Stimulated activated naive B cell treated with anti-CD40 and anti-IgM and Interleukin-4, amounts not matched to agents 10 μg/mL and 1 μg/mL and 100 μg/mL, for 72 hours (primary cell): Measurements from ENCODE around the gene ROBO1.
"Not testable (repeated sequence)": the region's sequence is repeated elsewhere in the genome, so short reads cannot be mapped to it uniquely, and the experiment has no call there.

Source experiments
- ATAC-seq, 2 donors: fragments of 150-1000 bp; cut with Tn5 transposase; replicated peaks; 2 replicates each; pipeline ENCODE4 v1.10.0; 2021; ENCODE audit warnings: moderate library complexity in 1 of 2
- DNase-seq: peaks from one replicate; pipeline ENCODE4 v3.0.0; 2021
- H3K27ac Mint-ChIP-seq: one replicate; pipeline ENCODE4 v1.8.0; 2022; ENCODE audit warnings: mild to moderate bottlenecking, mixed read lengths
- H3K27me3 Mint-ChIP-seq, 2 donors: one replicate each; pipeline ENCODE4 v1.8.0; 2022; ENCODE audit warnings: mixed read lengths in 2 of 2
- H3K36me3 Mint-ChIP-seq, 2 donors: one replicate each; pipeline ENCODE4 v1.8.0; 2022; ENCODE audit warnings: mixed read lengths in 2 of 2, mild to moderate bottlenecking in 1 of 2
- H3K4me1 Mint-ChIP-seq, 2 donors: one replicate each; pipeline ENCODE4 v1.8.0; 2022; ENCODE audit warnings: mixed read lengths in 2 of 2, mild to moderate bottlenecking in 1 of 2
- H3K4me3 Mint-ChIP-seq, 2 donors: one replicate each; pipeline ENCODE4 v1.8.0; 2022; ENCODE audit warnings: mild to moderate bottlenecking in 2 of 2, mixed read lengths in 2 of 2, moderate library complexity in 1 of 2
- H3K9me3 Mint-ChIP-seq, 2 donors: one replicate each; pipeline ENCODE4 v1.8.0; 2022; ENCODE audit warnings: mixed read lengths in 2 of 2, mild to moderate bottlenecking in 1 of 2

Gene ROBO1

GRCh38 chr3:78706906-78707523 lies 1060.8 kb downstream of the ROBO1 start:
- no peaks in the 10 kb centered on the region for H3K36me3 Mint-ChIP-seq
- no peaks in the 10 kb centered on the region for H3K9me3 Mint-ChIP-seq
- no peak overlapping the region for H3K4me3 Mint-ChIP-seq
- H3K27ac Mint-ChIP-seq = no peak overlapping the region
- no peaks in the 10 kb centered on the region for H3K27me3 Mint-ChIP-seq
- no peaks in the 10 kb centered on the region for H3K4me1 Mint-ChIP-seq
- no peak for DNase-seq
- ATAC-seq = no peak

- ATAC-seq (no peak), DNase-seq (no peak)
- Mint-ChIP-seq H3K4me3 (no peak overlapping the region), H3K27ac (no peak overlapping the region), H3K4me1 (no peaks in the 10 kb centered on the region), H3K36me3 (no peaks in the 10 kb centered on the region), H3K9me3 (no peaks in the 10 kb centered on the region), H3K27me3 (no peaks in the 10 kb centered on the region)
These were observed 1063.9 kb downstream of the ROBO1 start for GRCh38 chr3:78703944-78704343.

GRCh38 chr3:78701537-78701936 lies 1066.3 kb downstream of the ROBO1 start:
- no peaks in the 10 kb centered on the region for H3K4me1 Mint-ChIP-seq
- H3K36me3 Mint-ChIP-seq = no peaks in the 10 kb centered on the region
- no peaks in the 10 kb centered on the region for H3K9me3 Mint-ChIP-seq
- H3K4me3 Mint-ChIP-seq = no peak overlapping the region
- no peak overlapping the region for H3K27ac Mint-ChIP-seq
- DNase-seq (no peak), ATAC-seq (no peak)
- H3K27me3 Mint-ChIP-seq = no peaks in the 10 kb centered on the region

- no peak for DNase-seq
- Mint-ChIP-seq H3K4me1 (no peaks in the 10 kb centered on the region), H3K9me3 (no peaks in the 10 kb centered on the region), H3K27me3 (no peaks in the 10 kb centered on the region), H3K4me3 (no peak overlapping the region), H3K27ac (no peak overlapping the region), H3K36me3 (no peaks in the 10 kb centered on the region)
- no peak for ATAC-seq
These were observed 1069.4 kb downstream of the ROBO1 start for GRCh38 chr3:78698431-78698830.

GRCh38 chr3:78697426-78697825 lies 1070.4 kb downstream of the ROBO1 start:
- no peak overlapping the region for H3K4me3 Mint-ChIP-seq
- ATAC-seq = no peak
- H3K27me3 Mint-ChIP-seq = no peaks in the 10 kb centered on the region
- no peaks in the 10 kb centered on the region for H3K4me1 Mint-ChIP-seq
- no peak for DNase-seq
- no peaks in the 10 kb centered on the region for H3K36me3 Mint-ChIP-seq
- H3K27ac Mint-ChIP-seq = no peak overlapping the region
- no peaks in the 10 kb centered on the region for H3K9me3 Mint-ChIP-seq

- Mint-ChIP-seq H3K27me3 (no peaks in the 10 kb centered on the region), H3K27ac (no peak overlapping the region), H3K36me3 (no peaks in the 10 kb centered on the region), H3K9me3 (no peaks in the 10 kb centered on the region), H3K4me1 (no peaks in the 10 kb centered on the region), H3K4me3 (no peak overlapping the region)
- no peak for DNase-seq
- no peak for ATAC-seq
These were observed 1077.0 kb downstream of the ROBO1 start for GRCh38 chr3:78690766-78691165.

GRCh38 chr3:78689378-78689777 lies 1078.4 kb downstream of the ROBO1 start:
- no peaks in the 10 kb centered on the region for H3K9me3 Mint-ChIP-seq
- no peak overlapping the region for H3K27ac Mint-ChIP-seq
- H3K36me3 Mint-ChIP-seq = no peaks in the 10 kb centered on the region
- no peak for DNase-seq
- no peak overlapping the region for H3K4me3 Mint-ChIP-seq
- no peaks in the 10 kb centered on the region for H3K27me3 Mint-ChIP-seq
- H3K4me1 Mint-ChIP-seq = no peaks in the 10 kb centered on the region
- no peak for ATAC-seq

- H3K4me3 Mint-ChIP-seq = no peak overlapping the region
- no peak overlapping the region for H3K27ac Mint-ChIP-seq
- no peaks in the 10 kb centered on the region for H3K4me1 Mint-ChIP-seq
- DNase-seq (no peak), ATAC-seq (no peak)
- H3K27me3 Mint-ChIP-seq = no peaks in the 10 kb centered on the region
- H3K36me3 Mint-ChIP-seq = no peaks in the 10 kb centered on the region
- H3K9me3 Mint-ChIP-seq = no peaks in the 10 kb centered on the region
These were observed 1080.3 kb downstream of the ROBO1 start for GRCh38 chr3:78687520-78687919.

- Mint-ChIP-seq H3K9me3 (peaks cover 0 to 3% of the 10 kb centered on the region in 2 donors), H3K4me3 (no peak overlapping the region), H3K27ac (no peak overlapping the region), H3K36me3 (no peaks in the 10 kb centered on the region), H3K4me1 (no peaks in the 10 kb centered on the region), H3K27me3 (no peaks in the 10 kb centered on the region)
- ATAC-seq = no peak
- DNase-seq = no peak
These were observed 1084.5 kb downstream of the ROBO1 start for GRCh38 chr3:78683284-78683683.

- ATAC-seq, H3K4me3 Mint-ChIP-seq, H3K27me3 Mint-ChIP-seq, H3K27ac Mint-ChIP-seq, H3K36me3 Mint-ChIP-seq, H3K9me3 Mint-ChIP-seq, DNase-seq, H3K4me1 Mint-ChIP-seq: not testable (repeated sequence)
These were observed 1092.5 kb downstream of the ROBO1 start for GRCh38 chr3:78675119-78675805.

- Mint-ChIP-seq H3K27ac (no peak overlapping the region), H3K4me3 (no peak overlapping the region), H3K36me3 (no peaks in the 10 kb centered on the region), H3K9me3 (peaks cover 0 to 2% of the 10 kb centered on the region in 2 donors), H3K4me1 (no peaks in the 10 kb centered on the region), H3K27me3 (no peaks in the 10 kb centered on the region)
- ATAC-seq (no peak), DNase-seq (no peak)
These were observed 1097.1 kb downstream of the ROBO1 start for GRCh38 chr3:78670746-78671145.

- H3K27ac Mint-ChIP-seq = no peak overlapping the region
- no peaks in the 10 kb centered on the region for H3K36me3 Mint-ChIP-seq
- ATAC-seq (no peak), DNase-seq (no peak)
- no peaks in the 10 kb centered on the region for H3K27me3 Mint-ChIP-seq
- no peaks in the 10 kb centered on the region for H3K4me1 Mint-ChIP-seq
- H3K9me3 Mint-ChIP-seq = peaks cover 0 to under 1% of the 10 kb centered on the region in 2 donors
- no peak overlapping the region for H3K4me3 Mint-ChIP-seq
These were observed 1097.7 kb downstream of the ROBO1 start for GRCh38 chr3:78670094-78670493.

- no peak overlapping the region for H3K27ac Mint-ChIP-seq
- ATAC-seq = no peak
- H3K9me3 Mint-ChIP-seq = no peaks in the 10 kb centered on the region
These were observed 1099.5 kb downstream of the ROBO1 start for GRCh38 chr3:78668302-78668701.

GRCh38 chr3:78666470-78666800 lies 1101.4 kb downstream of the ROBO1 start:
- no peak overlapping the region for H3K4me3 Mint-ChIP-seq
- H3K27ac Mint-ChIP-seq = no peak overlapping the region
- no peak for ATAC-seq
- no peaks in the 10 kb centered on the region for H3K36me3 Mint-ChIP-seq
- no peaks in the 10 kb centered on the region for H3K4me1 Mint-ChIP-seq
- no peaks in the 10 kb centered on the region for H3K27me3 Mint-ChIP-seq
- H3K9me3 Mint-ChIP-seq = no peaks in the 10 kb centered on the region
- no peak for DNase-seq

More at GRCh38 chr3:78668302-78668701, 1099.5 kb downstream of the ROBO1 start:
- no peak overlapping the region for H3K4me3 Mint-ChIP-seq
- H3K4me1 Mint-ChIP-seq = no peaks in the 10 kb centered on the region
- H3K27me3 Mint-ChIP-seq = no peaks in the 10 kb centered on the region
- DNase-seq = no peak
- no peaks in the 10 kb centered on the region for H3K36me3 Mint-ChIP-seq

GRCh38 chr3:78665776-78666469 lies 1101.9 kb downstream of the ROBO1 start:
- H3K9me3 Mint-ChIP-seq = no peaks in the 10 kb centered on the region
- H3K4me1 Mint-ChIP-seq = no peaks in the 10 kb centered on the region
- no peak overlapping the region for H3K4me3 Mint-ChIP-seq
- DNase-seq = no peak
- no peak overlapping the region for H3K27ac Mint-ChIP-seq
- H3K27me3 Mint-ChIP-seq = no peaks in the 10 kb centered on the region
- no peak for ATAC-seq
- no peaks in the 10 kb centered on the region for H3K36me3 Mint-ChIP-seq
